GM12865 (cell line): Measurements from ENCODE around the gene CDKL5.

Experiments used
- DNase-seq: peaks from one replicate; pipeline ENCODE4 v3.0.0; 2010; ENCODE audit warnings: low read depth
- H3K4me3 ChIP-seq: 2 replicates; pipeline ENCODE4 v1.5.1; 2011; ENCODE audit warnings: mild to moderate bottlenecking, low read depth, low read length, control low read depth
- CTCF ChIP-seq: IDR thresholded peaks from 2 replicates; pipeline ENCODE4 v1.5.1; 2011; ENCODE audit warnings: low read length, control low read depth, low read depth, inconsistent platforms; ENCODE audit not compliant: insufficient read depth; ENCODE audit errors: missing control alignments

The CDKL5 gene

GRCh38 chrX:18687856-18688495 lies 262.6 kb downstream of the CDKL5 start:
- no peak overlapping the region for H3K4me3 ChIP-seq
- DNase-seq, result no peak
- no peak for TF ChIP-seq CTCF

- no peak overlapping the region for H3K4me3 ChIP-seq
- no peak for TF ChIP-seq CTCF
- no peak for DNase-seq
These were observed 266.0 kb downstream of the CDKL5 start for GRCh38 chrX:18691431-18691830.

- H3K4me3 ChIP-seq, result no peak overlapping the region
- no peak for DNase-seq
- TF ChIP-seq CTCF, result no peak
These were observed 267.1 kb downstream of the CDKL5 start for GRCh38 chrX:18692541-18692940.

- no peak overlapping the region for H3K4me3 ChIP-seq
- no peak for TF ChIP-seq CTCF
- no peak for DNase-seq
These were observed 271.2 kb downstream of the CDKL5 start for GRCh38 chrX:18696653-18697052.

- no peak for TF ChIP-seq CTCF
- no peak overlapping the region for H3K4me3 ChIP-seq
- no peak for DNase-seq
These were observed 273.6 kb downstream of the CDKL5 start for GRCh38 chrX:18698737-18699650.

GRCh38 chrX:18701621-18702361 lies 276.4 kb downstream of the CDKL5 start:
- no peak overlapping the region for H3K4me3 ChIP-seq
- DNase-seq, result no peak
- no peak for TF ChIP-seq CTCF
